HG02870 (cell line): ENCODE measurements around the gene RCAN3.
"Not testable (repeated sequence)": the region's sequence is repeated elsewhere in the genome, so short reads cannot be mapped to it uniquely, and the experiment has no call there.

Source experiments
- ATAC-seq: cut with Tn5 transposase; IDR thresholded peaks from one replicate; pipeline ENCODE4 v1.9.1; 2021; ENCODE audit warnings: mild to moderate bottlenecking, moderate library complexity; ENCODE audit not compliant: unreplicated experiment

The RCAN3 gene

GRCh38 chr1:24548070-24548469, 45.4 kb downstream of the RCAN3 start:
- no peak for ATAC-seq

GRCh38 chr1:24549210-24549609, 46.6 kb downstream of the RCAN3 start:
- not testable (repeated sequence) for ATAC-seq

GRCh38 chr1:24551290-24551959, 48.8 kb downstream of the RCAN3 start:
- no peak for ATAC-seq

- no peak for ATAC-seq
These were observed 49.4 kb downstream of the RCAN3 start for GRCh38 chr1:24551960-24552571.

- no peak for ATAC-seq
These were observed 51.3 kb downstream of the RCAN3 start for GRCh38 chr1:24553931-24554330.

GRCh38 chr1:24554714-24555113, 52.1 kb downstream of the RCAN3 start:
- ATAC-seq = no peak

- no peak for ATAC-seq
These were observed 53.2 kb downstream of the RCAN3 start, which contains the start of gene NCMAP for GRCh38 chr1:24555591-24556413. NCMAP (plus strand) TSS chr1:24556087; CDS start chr1:24595431, 39,344 bp downstream.

- no peak for ATAC-seq
These were observed 53.8 kb downstream of the RCAN3 start for GRCh38 chr1:24556414-24556795.

GRCh38 chr1:24557220-24557619, 54.6 kb downstream of the RCAN3 start:
- ATAC-seq = no peak

- no peak for ATAC-seq
These were observed 55.1 kb downstream of the RCAN3 start for GRCh38 chr1:24557711-24558131.

- ATAC-seq = no peak
These were observed 55.8 kb downstream of the RCAN3 start for GRCh38 chr1:24558455-24558854.

GRCh38 chr1:24558902-24559791, 56.5 kb downstream of the RCAN3 start:
- no peak for ATAC-seq

- no peak for ATAC-seq
These were observed 57.7 kb downstream of the RCAN3 start for GRCh38 chr1:24560361-24560760.

- no peak for ATAC-seq
These were observed 60.0 kb downstream of the RCAN3 start for GRCh38 chr1:24562625-24563024.

- no peak for ATAC-seq
These were observed 62.1 kb downstream of the RCAN3 start for GRCh38 chr1:24564695-24565094.

GRCh38 chr1:24566236-24566867, 63.7 kb downstream of the RCAN3 start:
- ATAC-seq = no peak

- no peak for ATAC-seq
These were observed 65.3 kb downstream of the RCAN3 start for GRCh38 chr1:24567792-24568388.

- no peak for ATAC-seq
These were observed 65.8 kb downstream of the RCAN3 start for GRCh38 chr1:24568475-24568874.

GRCh38 chr1:24570265-24571125, 67.9 kb downstream of the RCAN3 start:
- ATAC-seq = no peak
